IPS DF 19.7 (cell line): ENCODE results near the gene KBTBD13.

Source experiments
- DNase-seq: peaks from one replicate; pipeline ENCODE4 v3.0.0-alpha.2; 2013; ENCODE audit warnings: low read depth, low spot score

Gene KBTBD13

GRCh38 chr15:65051266-65051665, 25.3 kb upstream of the KBTBD13 start:
- DNase-seq: no peak

GRCh38 chr15:65052956-65053355, 23.6 kb upstream of the KBTBD13 start:
- no peak for DNase-seq

GRCh38 chr15:65054333-65055200, 22.0 kb upstream of the KBTBD13 start:
- DNase-seq: no peak

- DNase-seq: no peak
These were observed 21.2 kb upstream of the KBTBD13 start for GRCh38 chr15:65055201-65055870.

DNA sequence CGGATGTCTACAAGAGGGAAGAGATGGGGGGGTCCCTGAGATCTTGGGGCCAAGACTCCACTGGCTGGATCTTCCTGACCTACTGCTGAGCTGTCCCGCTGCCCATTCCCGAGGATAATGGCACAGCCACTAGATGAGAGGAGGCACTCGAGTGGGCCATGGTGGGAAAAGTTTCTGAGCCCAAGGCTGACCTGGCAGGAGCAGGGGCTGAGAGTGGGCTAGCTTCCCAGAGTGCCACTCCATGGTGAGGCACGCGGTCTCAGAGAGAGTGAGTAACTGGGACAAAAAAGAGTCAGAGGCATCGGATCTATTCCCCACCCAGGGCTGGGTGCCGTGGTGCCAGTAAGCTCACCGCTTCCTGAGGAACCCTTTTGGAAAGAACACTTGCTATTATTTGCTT, 20.4 kb upstream of the KBTBD13 start:
- DNase-seq: no peak

GRCh38 chr15:65056868-65057548, 19.5 kb upstream of the KBTBD13 start:
- no peak for DNase-seq

DNA sequence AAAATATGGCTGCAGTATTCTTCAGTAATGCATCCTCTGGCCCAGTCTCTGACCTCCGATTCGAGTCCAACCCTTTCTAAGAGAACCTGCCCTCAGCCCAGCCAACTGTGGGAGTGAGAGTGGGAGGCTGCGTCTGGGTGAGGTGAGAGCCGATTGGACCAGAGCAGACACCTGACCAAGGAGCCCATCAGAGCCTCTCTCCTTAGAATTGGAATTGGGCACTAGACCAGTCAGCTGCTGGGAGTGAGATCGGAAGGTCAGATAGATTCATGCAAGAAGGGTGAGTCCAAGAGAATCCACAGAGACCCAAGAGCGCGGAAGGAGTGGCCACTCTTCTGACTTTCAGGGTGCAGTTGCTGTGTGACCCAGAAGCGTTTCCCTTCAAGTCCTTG, 19.0 kb upstream of the KBTBD13 start:
- DNase-seq: no peak

GRCh38 chr15:65058394-65059368, 17.9 kb upstream of the KBTBD13 start:
- no peak for DNase-seq

DNA sequence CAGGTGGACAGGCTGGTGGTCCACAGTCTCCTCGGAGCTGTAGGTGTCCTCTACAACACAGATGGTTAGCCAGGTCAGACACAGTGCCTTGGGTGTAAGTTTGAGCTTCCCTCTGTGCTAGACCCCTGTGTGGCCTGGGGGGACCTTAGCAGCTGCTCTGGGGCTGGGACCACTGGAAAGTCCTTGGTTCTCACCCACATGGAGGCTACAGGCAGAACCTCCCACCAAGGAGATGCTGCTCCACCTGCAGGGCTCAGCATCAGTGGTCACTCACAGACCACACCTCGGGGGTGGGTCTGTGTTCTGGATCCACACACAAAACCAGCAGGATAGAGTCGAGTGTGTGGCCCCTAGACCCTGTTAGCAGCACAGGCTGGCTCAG, 17.2 kb upstream of the KBTBD13 start:
- DNase-seq: no peak

- DNase-seq: no peak
These were observed 16.5 kb upstream of the KBTBD13 start for GRCh38 chr15:65059931-65060596.

DNA sequence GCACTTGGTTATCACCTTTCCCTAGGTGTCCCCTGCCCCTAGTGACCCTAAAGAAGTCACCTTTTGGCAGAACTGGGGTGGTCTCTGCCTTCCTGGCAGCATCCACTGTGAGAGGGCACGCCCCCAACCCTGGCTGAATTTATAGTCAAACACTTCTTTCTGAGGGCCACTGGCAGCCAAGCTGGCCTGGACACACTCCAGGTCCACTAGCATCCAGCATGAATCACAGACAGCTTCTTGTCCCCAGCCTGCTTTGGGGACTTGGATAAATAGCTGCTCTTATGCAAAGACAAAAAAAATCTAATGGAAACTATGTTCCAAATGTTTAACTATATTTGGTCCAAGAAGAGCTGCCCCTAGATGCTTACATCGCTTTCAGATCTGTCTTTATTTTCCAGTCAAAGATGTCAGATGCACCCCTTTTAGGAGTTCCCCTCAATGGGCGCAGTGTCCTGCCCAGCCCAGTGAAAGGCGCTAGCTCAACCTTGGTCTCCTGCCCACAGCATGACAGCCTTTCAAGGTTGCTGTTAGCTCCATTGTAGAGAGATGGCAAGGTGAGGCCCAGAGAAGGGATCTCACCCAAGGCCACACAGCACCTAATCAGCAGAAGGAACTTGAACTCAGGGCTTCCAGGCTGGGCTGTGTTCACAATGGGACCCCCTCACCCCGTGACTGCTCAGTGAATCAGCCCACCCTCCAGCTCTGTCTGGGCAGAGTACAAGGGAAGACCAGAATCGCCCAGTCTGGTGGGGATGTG, 15.7 kb upstream of the KBTBD13 start:
- DNase-seq: no peak

DNA sequence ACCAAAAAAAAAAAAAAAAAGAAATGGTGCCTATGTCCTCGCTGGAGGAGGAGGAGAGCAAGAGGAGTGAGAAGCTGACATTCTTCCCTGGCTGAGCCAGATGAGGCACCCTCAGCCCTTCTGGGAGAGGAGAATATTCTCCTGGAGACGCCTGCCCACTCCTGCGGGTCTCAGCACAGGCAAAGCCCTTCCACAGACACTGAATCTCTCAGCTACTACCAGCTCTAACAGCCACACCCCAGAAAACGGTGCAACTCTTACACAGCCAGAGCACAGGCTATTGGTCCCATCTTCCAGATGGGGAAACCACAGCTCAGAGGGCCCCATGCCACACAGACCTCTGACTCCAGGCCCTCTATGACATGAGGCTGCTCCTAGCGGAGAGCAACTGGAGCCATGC, 14.5 kb upstream of the KBTBD13 start:
- DNase-seq: no peak

DNA sequence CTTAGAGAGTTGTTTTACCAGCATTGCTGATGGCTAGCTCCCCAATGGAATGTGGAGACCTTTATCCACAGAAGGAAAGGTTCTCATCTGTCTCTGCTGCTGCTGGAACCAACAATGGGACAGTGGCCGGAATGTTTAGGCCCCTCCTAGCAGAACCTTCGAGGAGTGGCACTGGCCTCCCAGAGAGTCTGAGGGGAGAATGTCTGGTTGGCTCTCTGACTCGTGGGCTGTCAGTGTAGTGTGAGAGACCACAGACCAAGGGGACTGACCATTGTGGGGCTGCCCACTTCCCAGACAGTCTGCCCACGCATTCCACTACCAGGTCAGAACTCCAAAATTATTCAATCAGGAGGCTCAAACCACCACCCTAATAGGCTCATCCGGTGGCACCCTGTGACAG, 13.8 kb upstream of the KBTBD13 start:
- DNase-seq: no peak

- no peak for DNase-seq
These were observed 10.4 kb upstream of the KBTBD13 start for GRCh38 chr15:65066001-65066634.

DNA sequence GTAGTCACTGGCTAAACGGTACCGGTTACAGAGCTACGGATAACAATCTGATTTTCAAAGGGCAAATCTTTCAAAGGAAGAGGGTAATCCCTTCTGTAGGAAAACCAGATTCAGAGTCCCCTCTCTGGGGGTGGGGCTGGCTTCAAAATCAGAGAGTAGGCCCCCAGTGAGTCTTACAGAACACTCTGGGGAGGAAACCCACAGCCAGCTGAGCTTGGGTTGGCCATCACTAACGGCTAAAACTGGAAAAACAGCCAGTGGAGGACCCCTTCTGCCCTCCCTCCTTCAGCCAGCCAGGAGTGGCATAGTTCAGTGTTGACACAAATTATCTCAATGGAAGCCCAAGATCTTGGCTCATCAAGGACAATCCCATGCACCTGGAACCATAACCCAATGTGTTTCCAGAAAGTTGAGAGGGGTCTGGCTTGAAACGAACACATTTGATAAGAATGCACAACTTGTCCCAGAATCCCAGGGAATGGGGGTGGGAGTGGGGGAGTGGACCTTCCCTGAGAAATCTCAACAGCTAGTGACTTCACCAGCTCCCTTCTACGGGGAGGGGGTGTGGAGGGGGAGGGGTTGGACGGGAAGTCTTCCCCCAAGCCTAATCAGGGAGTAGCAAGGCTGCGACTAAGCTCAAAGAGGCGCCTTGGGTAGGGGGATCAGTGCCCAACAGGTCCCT, 9.8 kb upstream of the KBTBD13 start:
- DNase-seq: no peak

DNA sequence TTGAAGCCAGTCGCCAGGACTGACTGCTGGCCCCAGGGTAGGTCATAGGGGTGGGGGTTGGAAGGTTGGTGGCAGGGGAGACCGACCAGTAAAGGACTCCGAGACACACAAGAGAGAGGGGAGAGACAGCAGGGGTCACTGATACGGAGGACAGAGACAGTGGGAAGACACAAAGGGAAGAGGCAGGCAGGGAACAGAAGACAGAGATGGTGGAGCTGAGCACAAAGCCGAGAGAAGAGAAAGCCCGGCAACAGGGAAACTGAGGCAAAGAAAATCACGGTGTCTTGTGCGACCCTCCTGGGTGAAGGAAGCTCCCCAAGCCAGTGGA, 9.3 kb upstream of the KBTBD13 start:
- no peak for DNase-seq

GRCh38 chr15:65067645-65068402, 8.7 kb upstream of the KBTBD13 start, which contains the start of gene RASL12:
TSS of gene RASL12 (minus strand) at chr15:65067991. CDS start at chr15:65067835, 156 bp downstream.
- DNase-seq: no peak

DNA sequence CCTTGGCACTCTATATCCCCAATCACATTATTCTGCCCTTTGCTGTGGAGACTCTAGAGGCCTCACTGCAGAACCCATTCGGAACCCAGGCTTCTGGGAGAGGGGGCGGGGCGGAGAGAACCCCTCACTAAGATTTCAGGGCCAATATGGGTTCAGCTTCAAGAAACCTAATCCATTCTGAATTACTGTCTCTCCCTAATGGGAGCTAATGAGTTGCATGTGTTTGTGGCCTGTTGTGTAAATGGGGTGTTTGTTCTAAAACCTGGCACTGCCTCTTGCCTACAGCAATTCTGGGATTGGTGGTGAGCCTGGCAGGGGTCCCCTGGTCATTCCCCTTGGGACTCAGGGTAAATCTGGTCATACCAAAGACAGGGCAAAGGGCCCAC, 8.2 kb upstream of the KBTBD13 start:
- no peak for DNase-seq
